KMS-11 (cell line): Measurements from ENCODE around the gene GATA2.

Source experiments
- H2AFZ ChIP-seq: fragments of 200-600 bp; sonication (generic); 2 replicates; pipeline ENCODE4 v1.6.1; 2016; ENCODE audit warnings: antibody characterized with exemption, mixed run types, low read depth
- H3K27ac ChIP-seq: fragments of 200-600 bp; sonication (generic); 2 replicates; pipeline ENCODE4 v1.6.1; 2016; ENCODE audit warnings: mild to moderate bottlenecking, mixed run types
- H3K27me3 ChIP-seq: fragments of 200-600 bp; sonication (generic); 2 replicates; pipeline ENCODE4 v1.6.1; 2017; ENCODE audit warnings: mild to moderate bottlenecking, low read depth, mixed run types, moderate library complexity; ENCODE audit not compliant: insufficient read depth
- H3K36me3 ChIP-seq: fragments of 200-600 bp; sonication (generic); 2 replicates; pipeline ENCODE4 v1.6.1; 2017; ENCODE audit warnings: mild to moderate bottlenecking, mixed run types; ENCODE audit not compliant: insufficient read depth
- H3K4me1 ChIP-seq: fragments of 200-600 bp; sonication (generic); 2 replicates; pipeline ENCODE4 v1.6.1; 2016; ENCODE audit warnings: mild to moderate bottlenecking, low read depth, mixed run types; ENCODE audit not compliant: poor library complexity, severe bottlenecking
- H3K4me2 ChIP-seq: fragments of 200-600 bp; sonication (generic); 2 replicates; pipeline ENCODE4 v1.7.0; 2016; ENCODE audit warnings: mild to moderate bottlenecking, mixed run types
- H3K4me3 ChIP-seq: fragments of 200-600 bp; sonication (generic); IDR thresholded peaks from 2 replicates; pipeline ENCODE4 v1.6.1; 2017; ENCODE audit warnings: low read depth, low read length, mixed read lengths; ENCODE audit not compliant: insufficient read depth
- H3K79me2 ChIP-seq: fragments of 200-600 bp; sonication (generic); 2 replicates; pipeline ENCODE4 v1.6.1; 2016; ENCODE audit warnings: low read depth, mixed run types; ENCODE audit not compliant: insufficient read depth
- H3K9ac ChIP-seq: fragments of 200-600 bp; sonication (generic); 2 replicates; pipeline ENCODE4 v1.6.1; 2016; ENCODE audit warnings: mild to moderate bottlenecking, mixed run types
- H4K20me1 ChIP-seq: fragments of 200-600 bp; sonication (generic); 2 replicates; pipeline ENCODE4 v1.6.1; 2016; ENCODE audit warnings: mild to moderate bottlenecking, mixed run types; ENCODE audit not compliant: insufficient read depth
- CTCF ChIP-seq: fragments of 200-600 bp; sonication (generic); conservative IDR thresholded peaks from 2 replicates; pipeline ENCODE4 v1.6.1; 2017; ENCODE audit warnings: low read depth, mild to moderate bottlenecking, antibody characterized with exemption, low read length, moderate library complexity, mixed read lengths

GATA2 gene

DNA sequence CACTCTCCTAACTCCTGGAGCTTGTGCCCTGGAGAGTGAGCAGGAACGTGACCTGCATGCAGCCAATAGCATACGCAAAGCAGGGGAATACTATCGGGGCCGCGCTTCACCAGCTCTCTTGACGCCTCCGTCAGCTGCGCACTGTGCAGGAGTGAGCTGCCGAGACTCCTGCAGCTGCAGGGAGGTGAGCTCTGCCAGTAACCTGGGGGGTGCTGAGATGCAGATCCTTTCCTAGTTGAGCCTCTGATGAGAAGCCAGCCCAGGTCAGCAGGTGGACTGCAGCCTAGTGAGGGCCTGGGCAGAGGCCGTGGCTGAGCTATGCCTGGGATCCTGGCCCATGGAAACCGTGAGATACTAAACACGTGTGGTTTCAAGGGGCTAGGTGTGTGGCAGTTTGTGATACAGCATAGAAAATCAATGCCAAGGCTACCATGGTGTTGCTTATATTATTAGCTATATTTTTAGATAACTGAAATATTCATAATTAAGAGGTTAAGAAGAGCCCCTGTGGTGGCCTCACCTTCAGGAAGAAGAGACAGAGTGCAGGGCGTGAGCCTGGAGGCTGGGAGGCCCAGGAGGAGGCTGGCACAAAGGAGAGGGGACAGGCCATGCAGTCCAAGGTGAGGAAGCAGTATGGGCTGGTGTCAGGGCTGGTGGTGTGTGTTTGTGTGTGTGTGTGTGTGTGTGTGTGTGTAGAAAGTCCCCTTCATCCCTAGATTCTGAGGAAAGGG, 20.4 kb downstream of the GATA2 start:
- Histone ChIP-seq H3K4me2 (no peak overlapping the region), H2AFZ (no peak overlapping the region), H3K36me3 (no peaks in the 10 kb centered on the region), H3K27ac (no peak overlapping the region), H3K4me1 (no peaks in the 10 kb centered on the region), H3K9ac (no peak overlapping the region), H3K79me2 (no peaks in the 10 kb centered on the region), H3K4me3 (no peak overlapping the region), H3K27me3 (peaks cover 47% of the 10 kb centered on the region), H4K20me1 (no peaks in the 10 kb centered on the region)
- no peak for TF ChIP-seq CTCF

DNA sequence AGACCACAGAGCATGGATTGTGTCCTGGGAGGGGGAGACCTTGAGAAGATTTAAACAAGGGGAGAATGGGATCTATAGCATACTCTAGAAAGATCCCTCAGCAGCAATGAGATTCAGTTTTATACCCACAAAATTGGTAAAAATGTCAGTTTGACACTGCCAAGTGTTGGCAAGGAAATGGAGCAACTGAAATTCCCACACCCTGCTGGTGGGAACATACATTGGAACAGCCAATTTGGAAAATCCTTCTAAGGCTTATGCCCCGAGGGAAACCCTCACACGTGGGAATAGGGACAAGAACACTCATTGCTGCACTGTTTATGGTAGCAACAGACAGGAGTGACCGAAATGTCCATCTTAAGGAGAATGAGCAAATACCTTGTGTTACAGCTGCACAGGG, 21.3 kb downstream of the GATA2 start:
- Histone ChIP-seq H3K36me3 (no peaks in the 10 kb centered on the region), H3K27me3 (peaks cover 55% of the 10 kb centered on the region), H3K4me3 (no peak overlapping the region), H2AFZ (no peak overlapping the region), H3K27ac (no peak overlapping the region), H3K79me2 (no peaks in the 10 kb centered on the region), H3K4me1 (no peaks in the 10 kb centered on the region), H3K9ac (no peak overlapping the region), H4K20me1 (no peaks in the 10 kb centered on the region), H3K4me2 (no peak overlapping the region)
- TF ChIP-seq CTCF, result no peak

- no peaks in the 10 kb centered on the region for H3K4me1 ChIP-seq
- no peak overlapping the region for H3K4me3 ChIP-seq
- H3K27ac ChIP-seq, result no peak overlapping the region
- no peaks in the 10 kb centered on the region for H3K36me3 ChIP-seq
- no peak overlapping the region for H3K4me2 ChIP-seq
- no peak for TF ChIP-seq CTCF
- no peak overlapping the region for H2AFZ ChIP-seq
- peaks cover 58% of the 10 kb centered on the region for H3K27me3 ChIP-seq
- no peaks in the 10 kb centered on the region for H3K79me2 ChIP-seq
- H4K20me1 ChIP-seq, result no peaks in the 10 kb centered on the region
- H3K9ac ChIP-seq, result no peak overlapping the region
These were observed 21.9 kb downstream of the GATA2 start for GRCh38 chr3:128471110-128471509.

DNA sequence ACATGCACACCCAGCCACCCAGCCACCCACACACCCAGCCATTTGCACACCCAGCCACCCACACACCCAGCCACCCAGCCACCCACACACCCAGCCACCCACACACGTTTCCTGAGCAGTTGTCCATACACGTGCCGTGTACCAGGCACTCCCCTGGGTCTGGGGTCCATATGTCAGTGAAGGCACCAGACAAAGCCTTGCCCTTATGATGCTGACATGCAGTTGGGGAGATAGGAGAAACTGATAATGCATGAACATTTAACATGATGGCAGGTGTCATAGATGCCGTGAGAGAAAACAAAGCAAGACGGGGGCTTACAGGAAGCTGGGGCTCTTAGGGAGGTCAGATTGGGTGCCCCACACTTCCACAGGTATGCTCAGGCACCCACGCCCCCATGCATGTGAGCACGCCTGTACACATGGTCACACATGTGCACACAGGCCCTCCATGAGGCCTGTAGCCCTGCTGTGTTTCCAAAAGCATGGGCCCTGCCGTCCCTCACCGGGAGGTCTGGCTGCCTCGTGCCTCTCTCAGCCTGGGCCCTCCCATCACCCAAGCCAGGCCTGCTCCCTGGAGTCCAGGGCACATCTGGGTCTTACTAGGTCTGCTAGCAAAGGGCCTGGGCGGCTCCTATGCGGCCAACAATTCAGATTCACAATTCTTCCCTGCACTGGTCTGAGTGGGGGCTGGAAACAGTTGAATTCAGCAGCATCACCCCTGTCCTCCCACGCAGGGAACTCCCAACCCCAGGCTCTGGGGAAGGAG, 22.7 kb downstream of the GATA2 start:
- TF ChIP-seq CTCF, result no peak
- H3K27ac ChIP-seq, result no peak overlapping the region
- H3K4me1 ChIP-seq, result no peaks in the 10 kb centered on the region
- H3K79me2 ChIP-seq, result no peaks in the 10 kb centered on the region
- no peak overlapping the region for H3K9ac ChIP-seq
- no peak overlapping the region for H2AFZ ChIP-seq
- no peaks in the 10 kb centered on the region for H4K20me1 ChIP-seq
- no peak overlapping the region for H3K4me2 ChIP-seq
- H3K4me3 ChIP-seq, result no peak overlapping the region
- H3K36me3 ChIP-seq, result no peaks in the 10 kb centered on the region
- H3K27me3 ChIP-seq, result peaks cover 66% of the 10 kb centered on the region
